Measurements from ENCODE around the gene PPFIA2. TPM values are rescaled to one million over a fixed set of nuclear protein-coding genes. Genes with fewer than 3 reads are reported as not detected.

Gene PPFIA2
- polyA plus RNA-seq, 1 experiment = 0.20 TPM

DNA sequence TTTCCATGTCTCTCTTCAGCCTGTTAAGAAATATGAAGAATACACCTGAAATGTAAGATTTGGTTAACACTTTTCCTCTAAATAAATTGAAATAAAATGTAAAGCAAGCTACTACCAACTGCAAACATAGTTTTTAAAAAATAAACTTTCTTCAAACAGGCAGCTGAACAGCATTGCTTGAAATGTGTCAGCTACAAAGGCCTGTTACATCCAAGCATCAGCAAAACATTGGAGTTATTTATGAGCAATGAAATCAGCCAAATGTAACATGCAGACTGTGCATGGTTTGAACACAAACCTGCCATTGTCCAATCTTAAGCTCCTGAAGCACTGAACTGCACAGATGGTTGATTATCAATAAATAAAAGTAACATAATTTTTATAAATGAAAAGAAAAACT lies 390.0 kb downstream of the PPFIA2 start:
- no peak overlapping the region for H3K27ac ChIP-seq (ENCODE audit: low read depth, low read length)
- no peak for DNase-seq (ENCODE audit: low read depth, low spot score)
- POLR2A ChIA-PET = no interaction called here
- H3K27me3 ChIP-seq (ENCODE audit: control insufficient read depth, insufficient read depth, low read length) = no peaks in the 10 kb centered on the region
- no peak overlapping the region for H3K4me3 ChIP-seq (ENCODE audit: low read depth, low read length)
- CTCF ChIA-PET = no interaction called here
- no peak for TF ChIP-seq CTCF (IDR thresholded peaks at IDR 0.05; ENCODE audit: low read depth, low read length)
- no peaks in the 10 kb centered on the region for H3K9me3 ChIP-seq (ENCODE audit: control insufficient read depth, insufficient read depth, low read length)

DNA sequence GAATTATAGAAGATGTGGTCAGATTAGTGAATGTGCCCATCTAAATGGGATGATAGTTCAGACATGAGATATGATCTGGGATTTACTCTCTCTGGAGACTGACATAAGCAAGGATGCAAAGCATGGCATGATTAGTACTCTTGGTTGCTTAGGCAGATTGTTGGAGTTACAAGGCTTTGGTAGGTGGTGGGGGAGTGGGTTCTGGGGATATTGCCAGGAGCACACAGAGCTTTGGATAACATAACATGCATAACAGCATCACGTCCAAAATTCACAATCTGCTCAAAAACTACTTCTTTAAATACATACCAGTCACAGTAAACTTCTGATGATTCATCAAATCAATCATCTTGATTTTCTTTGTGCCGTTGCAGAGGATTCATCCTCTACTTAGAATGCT lies 393.9 kb downstream of the PPFIA2 start:
- Histone ChIP-seq H3K27me3 (ENCODE audit: control insufficient read depth, insufficient read depth, low read length) (no peaks in the 10 kb centered on the region), H3K4me3 (ENCODE audit: low read depth, low read length) (no peak overlapping the region), H3K27ac (ENCODE audit: low read depth, low read length) (no peak overlapping the region), H3K9me3 (ENCODE audit: control insufficient read depth, insufficient read depth, low read length) (no peaks in the 10 kb centered on the region)
- ChIA-PET CTCF (no interaction called here), POLR2A (no interaction called here)
- TF ChIP-seq CTCF (IDR thresholded peaks at IDR 0.05; ENCODE audit: low read depth, low read length) = no peak
- no peak for DNase-seq (ENCODE audit: low read depth, low spot score)

DNA sequence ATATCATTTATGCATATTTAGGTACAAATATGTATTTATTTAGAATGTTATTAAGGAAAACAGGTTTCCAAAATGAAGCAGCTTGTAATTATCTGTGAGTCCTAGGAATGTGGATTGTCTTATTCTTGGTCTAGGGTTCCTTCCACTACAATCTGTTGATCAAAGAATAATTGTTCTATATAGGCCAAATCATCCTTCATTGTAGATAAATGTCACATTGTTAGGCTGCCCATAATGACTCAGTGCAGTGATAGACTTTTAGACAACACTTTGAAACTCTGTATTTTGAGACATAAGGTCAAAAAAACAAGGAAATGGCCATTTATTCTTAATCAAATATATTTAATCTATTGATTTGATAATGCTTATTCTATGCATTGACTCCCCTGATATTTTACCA lies 398.2 kb downstream of the PPFIA2 start:
- Histone ChIP-seq H3K27me3 (ENCODE audit: control insufficient read depth, insufficient read depth, low read length) (no peaks in the 10 kb centered on the region), H3K9me3 (ENCODE audit: control insufficient read depth, insufficient read depth, low read length) (no peaks in the 10 kb centered on the region), H3K27ac (ENCODE audit: low read depth, low read length) (no peak overlapping the region), H3K4me3 (ENCODE audit: low read depth, low read length) (no peak overlapping the region)
- ChIA-PET POLR2A (no interaction called here), CTCF (no interaction called here)
- TF ChIP-seq CTCF (IDR thresholded peaks at IDR 0.05; ENCODE audit: low read depth, low read length) = no peak
- no peak for DNase-seq (ENCODE audit: low read depth, low spot score)

DNA sequence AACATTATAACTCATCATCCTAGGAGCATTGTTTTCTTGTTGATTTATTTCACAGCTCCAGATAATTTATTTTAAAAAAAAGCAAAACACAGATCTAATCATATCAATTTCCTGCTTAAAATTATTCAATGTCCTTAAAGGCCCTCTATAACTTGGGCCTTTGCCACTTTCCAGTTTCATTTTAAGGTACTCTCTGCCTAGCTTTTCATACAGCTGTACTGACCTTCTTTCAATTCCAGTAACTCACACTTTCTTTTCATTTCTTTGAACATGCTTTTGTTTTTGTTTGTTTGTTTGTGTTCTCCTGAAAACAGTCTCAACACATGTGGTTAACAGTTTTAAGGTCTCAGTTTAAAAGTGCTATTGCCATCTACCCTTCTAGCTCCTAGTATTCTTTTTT lies 399.4 kb downstream of the PPFIA2 start:
- no peak for DNase-seq (ENCODE audit: low read depth, low spot score)
- H3K27ac ChIP-seq (ENCODE audit: low read depth, low read length) = no peak overlapping the region
- no peaks in the 10 kb centered on the region for H3K9me3 ChIP-seq (ENCODE audit: control insufficient read depth, insufficient read depth, low read length)
- no peak overlapping the region for H3K4me3 ChIP-seq (ENCODE audit: low read depth, low read length)
- no peaks in the 10 kb centered on the region for H3K27me3 ChIP-seq (ENCODE audit: control insufficient read depth, insufficient read depth, low read length)
- TF ChIP-seq CTCF (IDR thresholded peaks at IDR 0.05; ENCODE audit: low read depth, low read length) = no peak
- ChIA-PET POLR2A (no interaction called here), CTCF (interaction anchor here (0.6 kb wide), 1 partner anchor 15 kb away, joined by 3 read pairs; no protein-coding TSS in a partner anchor)

DNA sequence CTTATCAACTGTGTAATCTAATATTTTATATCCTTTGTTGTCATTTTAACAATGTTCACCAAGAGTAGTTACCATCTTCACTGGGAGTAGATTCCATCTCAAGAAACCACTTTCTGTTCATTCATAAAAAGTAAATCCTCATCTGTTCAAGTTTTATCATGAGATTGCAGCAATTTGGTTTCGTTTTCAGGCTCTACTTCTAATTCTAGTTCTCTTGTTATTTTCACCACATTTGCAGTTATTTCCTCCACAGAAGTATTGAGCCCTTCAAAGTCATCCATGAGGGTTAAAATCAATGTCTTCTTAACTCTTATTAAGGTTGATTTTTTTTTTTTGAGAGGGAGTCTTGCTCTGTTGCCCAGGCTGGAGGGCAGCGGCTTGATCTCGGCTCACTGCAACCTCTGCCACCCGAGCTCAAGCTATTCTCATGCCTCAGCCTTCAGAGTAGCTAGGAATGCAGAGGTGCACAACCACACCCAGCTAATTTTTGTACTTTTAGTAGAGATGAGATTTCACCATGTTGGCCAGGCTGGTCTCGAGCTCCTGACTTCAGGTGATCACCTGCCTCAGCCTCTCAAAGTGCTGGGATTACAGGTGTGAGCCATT lies 404.7 kb downstream of the PPFIA2 start:
- no peak for TF ChIP-seq CTCF (IDR thresholded peaks at IDR 0.05; ENCODE audit: low read depth, low read length)
- Histone ChIP-seq H3K9me3 (ENCODE audit: control insufficient read depth, insufficient read depth, low read length) (no peaks in the 10 kb centered on the region), H3K4me3 (ENCODE audit: low read depth, low read length) (no peak overlapping the region), H3K27ac (ENCODE audit: low read depth, low read length) (no peak overlapping the region), H3K27me3 (ENCODE audit: control insufficient read depth, insufficient read depth, low read length) (no peaks in the 10 kb centered on the region)
- ChIA-PET POLR2A (no interaction called here), CTCF (no interaction called here)
- no peak for DNase-seq (ENCODE audit: low read depth, low spot score)
